H9 (cell line): Measurements from ENCODE around the gene SLC49A4. TPM values are rescaled to one million over a fixed set of nuclear protein-coding genes. Genes with fewer than 3 reads are reported as not detected.

Experiments
- DNase-seq: peaks from one replicate; pipeline ENCODE4 v3.0.0-alpha.2; 2017
- H2AFZ ChIP-seq: one replicate; pipeline ENCODE4 v1.6.1; 2013; ENCODE audit warnings: mild to moderate bottlenecking, low read length, control low read depth, moderate library complexity
- H2AK5ac ChIP-seq: 2 replicates; pipeline ENCODE4 v1.6.1; 2013; ENCODE audit warnings: low read length, control low read depth, mixed read lengths; ENCODE audit not compliant: insufficient read length
- H2BK120ac ChIP-seq: one replicate; pipeline ENCODE4 v1.6.1; 2013; ENCODE audit warnings: low read depth, mild to moderate bottlenecking, low read length, control low read depth, inconsistent platforms; ENCODE audit not compliant: poor library complexity, severe bottlenecking
- H2BK12ac ChIP-seq: 2 replicates; pipeline ENCODE4 v1.6.1; 2013; ENCODE audit warnings: low read length, control low read depth, mixed read lengths, low read depth; ENCODE audit not compliant: insufficient read length
- H2BK15ac ChIP-seq: 2 replicates; pipeline ENCODE4 v1.6.1; 2013; ENCODE audit warnings: low read depth, low read length, control low read depth
- H2BK20ac ChIP-seq: one replicate; pipeline ENCODE4 v1.6.1; 2013; ENCODE audit warnings: low read depth, mild to moderate bottlenecking, low read length, control low read depth, inconsistent platforms; ENCODE audit not compliant: poor library complexity, severe bottlenecking
- H2BK5ac ChIP-seq: 2 replicates; pipeline ENCODE4 v1.6.1; 2013; ENCODE audit warnings: low read length, control low read depth, mixed read lengths; ENCODE audit not compliant: insufficient read length
- H3K14ac ChIP-seq: 2 replicates; pipeline ENCODE4 v1.6.1; 2013; ENCODE audit warnings: low read length, control low read depth; ENCODE audit not compliant: insufficient read depth
- H3K18ac ChIP-seq: 2 replicates; pipeline ENCODE4 v1.6.1; 2013; ENCODE audit warnings: low read depth, mild to moderate bottlenecking, mixed read lengths, low read length, control low read depth; ENCODE audit not compliant: insufficient read length
- H3K23ac ChIP-seq: 2 replicates; pipeline ENCODE4 v1.6.1; 2013; ENCODE audit warnings: low read length, control low read depth, mixed read lengths, low read depth; ENCODE audit not compliant: insufficient read length
- H3K23me2 ChIP-seq: 2 replicates; pipeline ENCODE4 v1.6.1; 2013; ENCODE audit warnings: low read depth, mild to moderate bottlenecking, mixed read lengths, low read length, control low read depth; ENCODE audit not compliant: insufficient read length, poor library complexity, severe bottlenecking
- H3K27ac ChIP-seq: 2 replicates; pipeline ENCODE4 v1.5.1; 2013; ENCODE audit warnings: low read length, control low read depth, mixed read lengths, low read depth; ENCODE audit not compliant: insufficient read length
- H3K27me3 ChIP-seq: 2 replicates; pipeline ENCODE4 v1.6.1; 2013; ENCODE audit warnings: low read length, control low read depth, inconsistent platforms; ENCODE audit not compliant: insufficient read depth
- H3K4ac ChIP-seq: 2 replicates; pipeline ENCODE4 v1.6.1; 2013; ENCODE audit warnings: low read depth, mild to moderate bottlenecking, control low read depth, inconsistent platforms, low read length, moderate library complexity
- H3K4me1 ChIP-seq: 2 replicates; pipeline ENCODE4 v1.6.1; 2013; ENCODE audit warnings: low read length, control low read depth, inconsistent platforms; ENCODE audit not compliant: insufficient read depth
- H3K4me2 ChIP-seq: 2 replicates; pipeline ENCODE4 v1.6.1; 2013; ENCODE audit warnings: low read length, control low read depth, mixed read lengths; ENCODE audit not compliant: insufficient read length, insufficient read depth
- H3K56ac ChIP-seq: 2 replicates; pipeline ENCODE4 v1.6.1; 2013; ENCODE audit warnings: low read depth, mild to moderate bottlenecking, mixed read lengths, low read length, control low read depth; ENCODE audit not compliant: insufficient read length
- H3K79me1 ChIP-seq: 2 replicates; pipeline ENCODE4 v1.6.1; 2013; ENCODE audit warnings: low read depth, mild to moderate bottlenecking, moderate library complexity, low read length, control low read depth, inconsistent platforms; ENCODE audit not compliant: insufficient read depth, poor library complexity, severe bottlenecking
- H3K79me2 ChIP-seq: 2 replicates; pipeline ENCODE4 v1.6.1; 2013; ENCODE audit warnings: low read length, control low read depth, inconsistent platforms; ENCODE audit not compliant: insufficient read depth
- H3K9ac ChIP-seq: 2 replicates; pipeline ENCODE4 v1.6.1; 2013; ENCODE audit warnings: low read length, control low read depth, mixed read lengths; ENCODE audit not compliant: insufficient read length; ENCODE audit errors: extremely low read depth
- H3K9me3 ChIP-seq: one replicate; pipeline ENCODE4 v1.6.1; 2013; ENCODE audit warnings: low read depth, low read length, inconsistent platforms; ENCODE audit not compliant: control insufficient read depth
- H3T11ph ChIP-seq: one replicate; pipeline ENCODE4 v1.6.1; 2013; ENCODE audit warnings: mild to moderate bottlenecking, low read length, control low read depth, inconsistent platforms
- H4K20me1 ChIP-seq: one replicate; pipeline ENCODE4 v1.6.1; 2013; ENCODE audit not compliant: control insufficient read depth, insufficient read length, insufficient read depth
- H4K5ac ChIP-seq: 2 replicates; pipeline ENCODE4 v1.6.1; 2013; ENCODE audit warnings: low read depth, mild to moderate bottlenecking, mixed read lengths, low read length, control low read depth; ENCODE audit not compliant: insufficient read length
- H4K8ac ChIP-seq: replicated peaks from 2 replicates; pipeline ENCODE4 v1.6.1; 2013; ENCODE audit warnings: low read length, control low read depth, mixed read lengths, low read depth; ENCODE audit not compliant: insufficient read length
- H4K91ac ChIP-seq: 2 replicates; pipeline ENCODE4 v1.6.1; 2013; ENCODE audit warnings: low read depth, mild to moderate bottlenecking, moderate library complexity, mixed read lengths, low read length, control low read depth; ENCODE audit not compliant: insufficient read length
- H3K27ac Mint-ChIP-seq, 3 experiments: 2 replicates in 2 of 3; 3 replicates in 1 of 3; pipeline ENCODE4 v1.8.0; 2020 to 2021; ENCODE audit warnings: mixed read lengths in 3 of 3, mild to moderate bottlenecking in 1 of 3, moderate library complexity in 1 of 3
- H3K27me3 Mint-ChIP-seq: 2 replicates; pipeline ENCODE4 v1.8.0; 2021; ENCODE audit warnings: low read depth, mild to moderate bottlenecking, moderate library complexity, mixed read lengths
- H3K36me3 Mint-ChIP-seq, 3 experiments: 2 replicates in 2 of 3; 3 replicates in 1 of 3; pipeline ENCODE4 v1.8.0; 2020 to 2021; ENCODE audit warnings: low read depth in 3 of 3, mixed read lengths in 3 of 3; ENCODE audit not compliant: insufficient read depth in 1 of 3
- H3K4me1 Mint-ChIP-seq, 2 experiments: 2 replicates each; pipeline ENCODE4 v1.8.0; 2020; ENCODE audit warnings: mixed read lengths in 2 of 2
- H3K4me3 Mint-ChIP-seq, 2 experiments: 2 replicates in 1 of 2; 3 replicates in 1 of 2; pipeline ENCODE4 v1.8.0; 2020 to 2021; ENCODE audit warnings: mild to moderate bottlenecking in 2 of 2, mixed read lengths in 2 of 2, moderate library complexity in 1 of 2
- H3K9me3 Mint-ChIP-seq, 2 experiments: 2 replicates in 1 of 2; 3 replicates in 1 of 2; pipeline ENCODE4 v1.8.0; 2020; ENCODE audit warnings: mild to moderate bottlenecking in 2 of 2, mixed read lengths in 2 of 2, moderate library complexity in 1 of 2
- WGBS: extraction: QIAGEN DNeasy Blood & Tissue Kit; methylation state at CpG from one replicate; pipeline ENCODE4 v1.1.7; 2013; ENCODE audit warnings: missing lambda C conversion rate, low lambda C conversion rate, mixed read lengths; ENCODE audit not compliant: insufficient read length; ENCODE audit errors: extremely low coverage; 5-methylcytosine and 5-hydroxymethylcytosine counted together
- total RNA-seq: library from RNA; stranded (reverse); gene quantifications from 2 replicates; pipeline ENCODE4 v1.2.1, GENCODE V29; 2021
- TF ChIP-seq, protein P1 (sequence below): fragments of 200-600 bp; sonication (generic); conservative IDR thresholded peaks from 3 replicates; pipeline ENCODE4 v1.8.0; 2021; ENCODE audit warnings: antibody characterized with exemption, mild to moderate bottlenecking

Gene SLC49A4
- total RNA-seq, 1 experiment from 2014 or later, result 10.7 TPM

DNA sequence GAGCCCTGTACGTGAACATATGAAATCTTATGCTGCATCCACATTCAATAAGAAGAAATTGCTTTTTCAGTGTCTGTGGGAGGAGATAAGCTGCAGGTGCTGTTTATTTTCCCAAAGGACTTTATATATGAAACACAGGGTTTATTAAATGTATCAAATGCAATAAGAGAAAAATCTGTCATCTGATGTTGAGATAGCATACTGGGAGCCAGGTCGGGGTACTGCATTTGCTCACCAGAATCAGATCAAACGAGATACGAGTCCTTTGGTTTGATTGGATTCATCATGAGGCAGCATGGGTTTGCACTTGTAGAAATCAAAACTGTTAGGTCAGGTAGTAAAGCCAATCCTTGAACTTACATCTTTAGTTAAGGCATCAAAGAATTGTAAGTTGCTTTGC lies 91.4 kb downstream of the SLC49A4 start:
- no peak overlapping the region for H2BK120ac ChIP-seq
- no peaks in the 10 kb centered on the region for H3K23me2 ChIP-seq
- no peak overlapping the region for H4K91ac ChIP-seq
- no CpG with 5 or more reads among the region's 4 CpGs for WGBS
- no peak overlapping the region for H2BK5ac ChIP-seq
- H2BK15ac ChIP-seq, result no peak overlapping the region
- no peak overlapping the region for H3K14ac ChIP-seq
- DNase-seq, result no peak
- H3K36me3 Mint-ChIP-seq, result peaks cover 0 to under 1% (median 0%) of the 10 kb centered on the region in 3 experiments; a peak in 3 of 7 replicates
- H3K79me1 ChIP-seq, result no peaks in the 10 kb centered on the region
- no peak overlapping the region for H3T11ph ChIP-seq
- H3K9me3 ChIP-seq, result no peaks in the 10 kb centered on the region
- no peak overlapping the region for H3K27ac ChIP-seq
- H3K4me1 Mint-ChIP-seq, result peaks cover 24 to 26% of the 10 kb centered on the region in 2 experiments
- H3K4me1 ChIP-seq, result peaks cover 10% of the 10 kb centered on the region; the same call in 1 of the 2 replicates
- H3K9ac ChIP-seq, result no peak overlapping the region
- H3K4ac ChIP-seq, result no peak overlapping the region
- no peak overlapping the region for H3K4me3 Mint-ChIP-seq
- H3K56ac ChIP-seq, result no peak overlapping the region
- H2BK20ac ChIP-seq, result no peak overlapping the region
- H2BK12ac ChIP-seq, result no peak overlapping the region
- H2AK5ac ChIP-seq, result no peak overlapping the region
- no peaks in the 10 kb centered on the region for H3K27me3 Mint-ChIP-seq
- H4K8ac ChIP-seq, result no peak overlapping the region
- no peak overlapping the region for H3K23ac ChIP-seq
- no peak overlapping the region for H2AFZ ChIP-seq
- no peaks in the 10 kb centered on the region for H3K27me3 ChIP-seq
- no peaks in the 10 kb centered on the region for H3K79me2 ChIP-seq
- no peak overlapping the region for H4K5ac ChIP-seq
- TF ChIP-seq, protein P1, sequence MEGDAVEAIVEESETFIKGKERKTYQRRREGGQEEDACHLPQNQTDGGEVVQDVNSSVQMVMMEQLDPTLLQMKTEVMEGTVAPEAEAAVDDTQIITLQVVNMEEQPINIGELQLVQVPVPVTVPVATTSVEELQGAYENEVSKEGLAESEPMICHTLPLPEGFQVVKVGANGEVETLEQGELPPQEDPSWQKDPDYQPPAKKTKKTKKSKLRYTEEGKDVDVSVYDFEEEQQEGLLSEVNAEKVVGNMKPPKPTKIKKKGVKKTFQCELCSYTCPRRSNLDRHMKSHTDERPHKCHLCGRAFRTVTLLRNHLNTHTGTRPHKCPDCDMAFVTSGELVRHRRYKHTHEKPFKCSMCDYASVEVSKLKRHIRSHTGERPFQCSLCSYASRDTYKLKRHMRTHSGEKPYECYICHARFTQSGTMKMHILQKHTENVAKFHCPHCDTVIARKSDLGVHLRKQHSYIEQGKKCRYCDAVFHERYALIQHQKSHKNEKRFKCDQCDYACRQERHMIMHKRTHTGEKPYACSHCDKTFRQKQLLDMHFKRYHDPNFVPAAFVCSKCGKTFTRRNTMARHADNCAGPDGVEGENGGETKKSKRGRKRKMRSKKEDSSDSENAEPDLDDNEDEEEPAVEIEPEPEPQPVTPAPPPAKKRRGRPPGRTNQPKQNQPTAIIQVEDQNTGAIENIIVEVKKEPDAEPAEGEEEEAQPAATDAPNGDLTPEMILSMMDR, result no peak
- H4K20me1 ChIP-seq, result no peaks in the 10 kb centered on the region
- H3K9me3 Mint-ChIP-seq, result no peaks in the 10 kb centered on the region
- H3K18ac ChIP-seq, result no peak overlapping the region
- no peak overlapping the region for H3K4me2 ChIP-seq
- H3K27ac Mint-ChIP-seq, result no peak overlapping the region
